GM21717 (cell line): ENCODE data around the gene GMCL1.
A peak's percentile ranks its signal among the peaks of the same experiment; 100 is the strongest.

ENCODE experiments used
- ATAC-seq: cut with Tn5 transposase; IDR thresholded peaks from one replicate; pipeline ENCODE4 v1.9.1; 2021; ENCODE audit warnings: mild to moderate bottlenecking, moderate library complexity; ENCODE audit not compliant: unreplicated experiment

The GMCL1 gene

GRCh38 chr2:69829256-69830044 lies at the start of gene GMCL1:
Gene GMCL1 (plus strand): TSS chr2:69829660. CDS start chr2:69829893, 233 bp downstream.
- peak; percentile 83 for ATAC-seq

GRCh38 chr2:69780921-69781320 lies 48.5 kb upstream of the GMCL1 start:
- no peak for ATAC-seq

GRCh38 chr2:69781321-69782248 lies 47.9 kb upstream of the GMCL1 start:
- ATAC-seq = no peak

GRCh38 chr2:69784228-69784627 lies 45.2 kb upstream of the GMCL1 start:
- no peak for ATAC-seq

- no peak for ATAC-seq
Observed at GRCh38 chr2:69785358-69785757, 44.1 kb upstream of the GMCL1 start.

- no peak for ATAC-seq
Observed at GRCh38 chr2:69786052-69786560, 43.4 kb upstream of the GMCL1 start.

GRCh38 chr2:69789175-69789721 lies 40.2 kb upstream of the GMCL1 start:
- ATAC-seq = peak; percentile 74

GRCh38 chr2:69789772-69790600 lies 39.5 kb upstream of the GMCL1 start:
- peak; percentile 25 for ATAC-seq

GRCh38 chr2:69790601-69790959 lies 38.9 kb upstream of the GMCL1 start:
- no peak for ATAC-seq

GRCh38 chr2:69791045-69791444 lies 38.4 kb upstream of the GMCL1 start:
- no peak for ATAC-seq

- ATAC-seq = no peak
Observed at GRCh38 chr2:69796174-69796573, 33.3 kb upstream of the GMCL1 start.

GRCh38 chr2:69797235-69797634 lies 32.2 kb upstream of the GMCL1 start:
- no peak for ATAC-seq

GRCh38 chr2:69797836-69798289 lies 31.6 kb upstream of the GMCL1 start:
- ATAC-seq = no peak

GRCh38 chr2:69798290-69798908 lies 31.1 kb upstream of the GMCL1 start:
- ATAC-seq = no peak

GRCh38 chr2:69798909-69799526 lies 30.4 kb upstream of the GMCL1 start:
- no peak for ATAC-seq

- ATAC-seq = no peak
Observed at GRCh38 chr2:69801745-69802290, 27.6 kb upstream of the GMCL1 start.

GRCh38 chr2:69802781-69803367 lies 26.6 kb upstream of the GMCL1 start:
- peak; percentile 57 for ATAC-seq

- ATAC-seq = no peak
Observed at GRCh38 chr2:69804416-69804815, 25.0 kb upstream of the GMCL1 start.

- no peak for ATAC-seq
Observed at GRCh38 chr2:69805887-69806286, 23.6 kb upstream of the GMCL1 start.
